Ureter (tissue), 1 donor: ENCODE results near the gene HP1BP3. TPM values are rescaled to one million over a fixed set of nuclear protein-coding genes. Genes with fewer than 3 reads are reported as not detected.
"Not testable (repeated sequence)": the region's sequence is repeated elsewhere in the genome, so short reads cannot be mapped to it uniquely, and the experiment has no call there.

Experiments used
- DNase-seq: peaks from one replicate; pipeline ENCODE4 v3.0.0-alpha.2; 2020; ENCODE audit warnings: low spot score
- total RNA-seq: library from RNA; stranded (reverse); gene quantifications from one replicate; pipeline ENCODE4 v1.2.4, GENCODE V29; 2023
- donor health status: DM: yes; HTN: yes; CAD: no.

Gene HP1BP3
- total RNA-seq, 1 donor from 2014 or later: 186 TPM

GRCh38 chr1:20727746-20728316 is 59.3 kb downstream of the HP1BP3 start:
- DNase-seq: peak; percentile 38

- DNase-seq: peak; percentile 42
These were observed 60.0 kb downstream of the HP1BP3 start for GRCh38 chr1:20726932-20727745.

GRCh38 chr1:20726118-20726911 is 60.8 kb downstream of the HP1BP3 start:
- peak; percentile 38 for DNase-seq

GRCh38 chr1:20725189-20726117 is 61.7 kb downstream of the HP1BP3 start:
- DNase-seq: peak; percentile 39

- peak; percentile 35 for DNase-seq
These were observed 62.5 kb downstream of the HP1BP3 start for GRCh38 chr1:20724364-20725188.

GRCh38 chr1:20723537-20724363 is 63.4 kb downstream of the HP1BP3 start:
- DNase-seq: peak; percentile 37

GRCh38 chr1:20723159-20723536 is 64.0 kb downstream of the HP1BP3 start:
- DNase-seq: no peak

GRCh38 chr1:20721117-20722061 is 65.7 kb downstream of the HP1BP3 start:
- DNase-seq: peak; percentile 38

GRCh38 chr1:20720631-20721091 is 66.4 kb downstream of the HP1BP3 start:
- no peak for DNase-seq

- no peak for DNase-seq
These were observed 67.1 kb downstream of the HP1BP3 start for GRCh38 chr1:20719871-20720620.

GRCh38 chr1:20719261-20719660 is 67.8 kb downstream of the HP1BP3 start:
- no peak for DNase-seq

GRCh38 chr1:20718343-20718882 is 68.7 kb downstream of the HP1BP3 start:
- DNase-seq: not testable (repeated sequence)

- no peak for DNase-seq
These were observed 69.4 kb downstream of the HP1BP3 start, which contains the start of gene KIF17 for GRCh38 chr1:20717452-20718342. TSS of gene KIF17 (minus strand) at chr1:20718007. CDS start at chr1:20717706, 301 bp downstream.

- no peak for DNase-seq
These were observed 70.9 kb downstream of the HP1BP3 start for GRCh38 chr1:20716232-20716631.

- DNase-seq: no peak
These were observed 71.7 kb downstream of the HP1BP3 start for GRCh38 chr1:20715406-20715805.

GRCh38 chr1:20713440-20713839 is 73.7 kb downstream of the HP1BP3 start:
- DNase-seq: no peak
